Measurements from ENCODE around the gene ZFP92. TPM values are rescaled to one million over a fixed set of nuclear protein-coding genes. Genes with fewer than 3 reads are reported as not detected.

Gene ZFP92
- total RNA-seq, 6 experiments from 2014 or later = 0.03 to 0.38 (median 0.06) TPM

DNA sequence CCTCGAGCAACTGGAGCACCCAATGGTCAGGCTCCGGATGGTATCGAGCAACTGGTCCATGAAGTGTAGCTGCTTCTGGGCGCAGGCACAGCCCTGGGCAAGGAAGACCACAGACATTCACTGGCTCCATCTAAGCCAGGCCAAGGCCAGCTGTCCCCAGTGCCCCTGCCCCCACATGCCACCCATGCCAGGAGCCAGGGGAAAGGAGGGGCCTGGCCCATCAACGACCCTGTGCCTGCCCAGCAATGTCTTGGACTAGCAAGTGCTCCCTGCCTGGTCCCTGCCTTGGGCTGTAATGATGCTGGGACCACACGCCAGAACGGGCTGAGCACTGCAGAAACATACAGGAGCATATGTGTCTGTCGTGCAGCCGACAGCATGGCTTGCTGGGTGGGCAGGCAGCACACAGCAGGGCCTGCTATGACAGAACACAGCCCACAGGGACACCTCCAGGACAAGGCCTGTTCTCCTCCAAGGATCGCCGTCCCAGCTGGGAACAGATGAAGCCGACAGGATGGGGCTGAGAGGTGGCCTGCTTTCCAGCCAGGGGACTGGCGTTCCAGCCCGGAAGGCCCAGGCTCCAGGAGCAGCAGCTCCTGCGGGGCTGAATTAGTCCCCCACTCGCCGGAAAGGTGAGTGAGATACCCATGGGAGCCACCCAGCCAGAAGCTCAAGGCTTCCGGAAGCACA is 46.0 kb downstream of the ZFP92 start:
- H3K9me3 Mint-ChIP-seq = no peaks in the 10 kb centered on the region
- TF ChIP-seq CTCF (IDR thresholded peaks at IDR 0.05) = no peak

GRCh38 chrX:153457827-153458466 is 46.7 kb downstream of the ZFP92 start:
- Mint-ChIP-seq H3K9me3 (no peaks in the 10 kb centered on the region), H3K27me3 (ENCODE audit: insufficient read depth) (peaks cover 1% of the 10 kb centered on the region; the same call in 1 of the 2 replicates), H3K4me3 (no peak overlapping the region), H3K36me3 (ENCODE audit: low read depth) (peaks cover 10% of the 10 kb centered on the region), H3K4me1 (ENCODE audit: low read depth) (peaks cover 18% of the 10 kb centered on the region), H3K27ac (no peak overlapping the region)
- no peak for DNase-seq
- TF ChIP-seq CTCF (IDR thresholded peaks at IDR 0.05) = no peak

More for the DNA sequence above, 46.0 kb downstream of the ZFP92 start:
- no peak overlapping the region for H3K27ac Mint-ChIP-seq
- H3K27me3 Mint-ChIP-seq (ENCODE audit: insufficient read depth) = peaks cover 1% of the 10 kb centered on the region; the same call in 1 of the 2 replicates
- H3K4me1 Mint-ChIP-seq (ENCODE audit: low read depth) = peaks cover 18% of the 10 kb centered on the region
- no peak for DNase-seq
- no peak overlapping the region for H3K4me3 Mint-ChIP-seq
- peaks cover 10% of the 10 kb centered on the region for H3K36me3 Mint-ChIP-seq (ENCODE audit: low read depth)

- H3K9me3 Mint-ChIP-seq = no peaks in the 10 kb centered on the region
- peaks cover 10% of the 10 kb centered on the region for H3K36me3 Mint-ChIP-seq (ENCODE audit: low read depth)
- no peak overlapping the region for H3K4me3 Mint-ChIP-seq
- DNase-seq = no peak
- TF ChIP-seq CTCF (IDR thresholded peaks at IDR 0.05) = no peak
- H3K27ac Mint-ChIP-seq = no peak overlapping the region
- peaks cover 1% of the 10 kb centered on the region; the same call in 1 of the 2 replicates for H3K27me3 Mint-ChIP-seq (ENCODE audit: insufficient read depth)
- peaks cover 18% of the 10 kb centered on the region for H3K4me1 Mint-ChIP-seq (ENCODE audit: low read depth)
Observed at GRCh38 chrX:153458476-153458875, 47.2 kb downstream of the ZFP92 start.

DNA sequence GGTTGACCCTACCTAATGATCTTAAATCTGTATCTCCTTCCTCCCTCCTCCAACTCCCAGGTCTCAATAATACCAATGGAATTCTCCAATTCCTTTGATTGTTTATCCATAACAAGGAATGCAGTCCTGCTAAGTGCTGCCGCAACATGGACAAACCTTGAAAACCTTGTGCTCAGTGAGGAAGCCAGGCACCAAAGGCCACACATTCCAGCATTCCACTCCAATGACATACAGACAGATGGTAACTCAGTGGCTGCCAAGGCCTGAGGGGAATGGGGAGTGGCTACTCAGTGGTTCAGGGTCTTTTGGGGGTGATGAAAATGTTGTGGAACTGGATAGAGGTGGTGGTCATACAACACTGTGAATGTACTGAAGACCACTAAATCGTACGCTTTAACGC is 48.7 kb downstream of the ZFP92 start:
- H3K27ac Mint-ChIP-seq = peak overlapping the region; percentile 81
- TF ChIP-seq CTCF (IDR thresholded peaks at IDR 0.05) = no peak
- H3K4me1 Mint-ChIP-seq (ENCODE audit: low read depth) = peaks cover 18% of the 10 kb centered on the region
- peaks cover 3% of the 10 kb centered on the region; the same call in 1 of the 2 replicates for H3K27me3 Mint-ChIP-seq (ENCODE audit: insufficient read depth)
- H3K4me3 Mint-ChIP-seq = no peak overlapping the region
- DNase-seq = peak; percentile 54
- H3K36me3 Mint-ChIP-seq (ENCODE audit: low read depth) = peaks cover 10% of the 10 kb centered on the region
- no peaks in the 10 kb centered on the region for H3K9me3 Mint-ChIP-seq

DNA sequence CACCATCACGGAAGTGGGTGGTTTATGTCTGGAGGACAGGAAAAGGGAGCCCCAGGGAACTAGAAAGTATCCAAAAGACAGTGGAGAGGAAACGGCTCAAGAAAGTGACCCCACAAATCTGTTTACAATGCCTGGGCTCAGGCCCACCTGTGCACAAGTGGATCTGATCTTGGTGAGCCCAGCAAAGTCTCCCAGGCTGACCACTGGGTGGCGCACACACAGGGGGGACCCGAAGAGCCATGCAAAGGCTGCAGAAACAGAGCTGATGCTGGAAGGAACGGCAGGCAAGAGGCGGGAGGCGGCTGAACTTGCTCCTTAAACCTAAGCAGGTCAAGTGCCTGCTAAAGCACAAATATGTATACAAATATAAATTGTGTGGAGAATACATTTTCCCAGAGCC is 49.6 kb downstream of the ZFP92 start:
- DNase-seq = no peak
- peaks cover 10% of the 10 kb centered on the region for H3K36me3 Mint-ChIP-seq (ENCODE audit: low read depth)
- H3K4me3 Mint-ChIP-seq = no peak overlapping the region
- H3K4me1 Mint-ChIP-seq (ENCODE audit: low read depth) = peaks cover 18% of the 10 kb centered on the region
- H3K27ac Mint-ChIP-seq = no peak overlapping the region
- H3K9me3 Mint-ChIP-seq = no peaks in the 10 kb centered on the region
- peak; percentile 75 for TF ChIP-seq CTCF (IDR thresholded peaks at IDR 0.05)
- H3K27me3 Mint-ChIP-seq (ENCODE audit: insufficient read depth) = peaks cover 3% of the 10 kb centered on the region; the same call in 1 of the 2 replicates

Other genes starting within 250 kb of the ZFP92 start
- not detected for gene MAGEA1, start 232.2 kb upstream of the ZFP92 start, total RNA-seq (2021; fragmentation: NEBNext Ultra II Directional; extraction: Animal tissue kit (Norgen Biotek cat#: 25700))
- gene PNMA6F, start 89.7 kb upstream of the ZFP92 start, total RNA-seq (2021; fragmentation: NEBNext Ultra II Directional; extraction: Animal tissue kit (Norgen Biotek cat#: 25700)) = not detected
- 10 to 100 TPM; 10.5 to 14.2 (median 12.5) TPM for gene ZNF275, start 77.3 kb upstream of the ZFP92 start, total RNA-seq (2021; fragmentation: NEBNext Ultra II Directional; extraction: Animal tissue kit (Norgen Biotek cat#: 25700))
- not detected for gene PNMA6E, start 10.1 kb upstream of the ZFP92 start, total RNA-seq (2021; fragmentation: NEBNext Ultra II Directional; extraction: Animal tissue kit (Norgen Biotek cat#: 25700))
- under 1 TPM; 0.33 to 0.99 (median 0.69) TPM for gene TREX2, start 34.6 kb downstream of the ZFP92 start, total RNA-seq (2021; fragmentation: NEBNext Ultra II Directional; extraction: Animal tissue kit (Norgen Biotek cat#: 25700))
- gene HAUS7, start 59.1 kb downstream of the ZFP92 start, total RNA-seq (2021; fragmentation: NEBNext Ultra II Directional; extraction: Animal tissue kit (Norgen Biotek cat#: 25700)) = 10 to 100 TPM; 20.3 to 32.0 (median 28.2) TPM
- 100 to 1,000 TPM; 324 to 382 (median 367) TPM for gene BGN, start 83.5 kb downstream of the ZFP92 start, total RNA-seq (2021; fragmentation: NEBNext Ultra II Directional; extraction: Animal tissue kit (Norgen Biotek cat#: 25700))
- not detected for gene ATP2B3, start 106.2 kb downstream of the ZFP92 start, total RNA-seq (2021; fragmentation: NEBNext Ultra II Directional; extraction: Animal tissue kit (Norgen Biotek cat#: 25700))
- gene CCNQ, start 187.7 kb downstream of the ZFP92 start, total RNA-seq (2021; fragmentation: NEBNext Ultra II Directional; extraction: Animal tissue kit (Norgen Biotek cat#: 25700)) = 10 to 100 TPM; 25.7 to 31.9 (median 29.6) TPM
- not detected for gene DUSP9, start 235.7 kb downstream of the ZFP92 start, total RNA-seq (2021; fragmentation: NEBNext Ultra II Directional; extraction: Animal tissue kit (Norgen Biotek cat#: 25700))

Data from HFFc6 (cell line).